Caki2 (cell line): ENCODE measurements around the gene RAP1A. TPM values are rescaled to one million over a fixed set of nuclear protein-coding genes. Genes with fewer than 3 reads are reported as not detected.
A peak's percentile ranks its signal among the peaks of the same experiment; 100 is the strongest.

Source experiments
- DNase-seq: peaks from one replicate; pipeline ENCODE4 v3.0.0-alpha.2; 2015; ENCODE audit warnings: low read depth
- in situ Hi-C: cut with HindIII; loops from 2 replicates; pipeline ENCODE4 v1.10.0; 2016; ENCODE audit warnings: low sequenced_read_pairs, low pct_unique_long_range_greater_than_20kb, mixed read lengths
- total RNA-seq: library from RNA; depleted of rRNA; stranded (reverse); fragments of >200 nt; shearing (Covaris generic); gene quantifications from 2 replicates; pipeline ENCODE4 v1.2.3, GENCODE V29; 2014; ENCODE audit warnings: low replicate concordance; rRNA removed

Gene RAP1A
- 12.1 and 15.3 TPM in 2 replicates for total RNA-seq

- peak; percentile 77 for DNase-seq
- in situ Hi-C loops = no loop called here
These were observed at the start of gene RAP1A for GRCh38 chr1:111619635-111620440. RAP1A (plus strand) TSS chr1:111619789; CDS start chr1:111691361, 71,572 bp downstream.

- in situ Hi-C loops = no loop called here
These were observed 49.7 kb upstream of the RAP1A start for GRCh38 chr1:111569913-111570312.

GRCh38 chr1:111570781-111571181 is 48.8 kb upstream of the RAP1A start:
- DNase-seq = no peak
- in situ Hi-C loops = no loop called here

More at GRCh38 chr1:111569913-111570312, 49.7 kb upstream of the RAP1A start:
- no peak for DNase-seq

- in situ Hi-C loops = no loop called here
- no peak for DNase-seq
These were observed 48.4 kb upstream of the RAP1A start for GRCh38 chr1:111571239-111571638.

GRCh38 chr1:111571987-111572386 is 47.6 kb upstream of the RAP1A start:
- no peak for DNase-seq
- in situ Hi-C loops = no loop called here

GRCh38 chr1:111576547-111576946 is 43.0 kb upstream of the RAP1A start:
- DNase-seq = no peak
- in situ Hi-C loops = no loop called here

GRCh38 chr1:111577814-111578213 is 41.8 kb upstream of the RAP1A start:
- DNase-seq = no peak
- in situ Hi-C loops = no loop called here

- DNase-seq = no peak
- in situ Hi-C loops = no loop called here
These were observed 38.4 kb upstream of the RAP1A start for GRCh38 chr1:111581166-111581565.

- DNase-seq = no peak
- in situ Hi-C loops = no loop called here
These were observed 37.6 kb upstream of the RAP1A start for GRCh38 chr1:111582016-111582415.

- in situ Hi-C loops = no loop called here
- DNase-seq = no peak
These were observed 36.7 kb upstream of the RAP1A start for GRCh38 chr1:111582644-111583618.

GRCh38 chr1:111585447-111586086 is 34.0 kb upstream of the RAP1A start:
- in situ Hi-C loops = no loop called here
- no peak for DNase-seq

GRCh38 chr1:111586112-111586511 is 33.5 kb upstream of the RAP1A start:
- in situ Hi-C loops = no loop called here
- no peak for DNase-seq

- in situ Hi-C loops = no loop called here
- no peak for DNase-seq
These were observed 31.9 kb upstream of the RAP1A start for GRCh38 chr1:111587509-111588174.

- DNase-seq = no peak
- in situ Hi-C loops = no loop called here
These were observed 27.7 kb upstream of the RAP1A start for GRCh38 chr1:111591937-111592336.

GRCh38 chr1:111592389-111593361 is 26.9 kb upstream of the RAP1A start:
- in situ Hi-C loops = no loop called here

GRCh38 chr1:111593403-111594305 is 25.9 kb upstream of the RAP1A start:
- DNase-seq = no peak

More at GRCh38 chr1:111592389-111593361, 26.9 kb upstream of the RAP1A start:
- peak; percentile 80 for DNase-seq

More at GRCh38 chr1:111593403-111594305, 25.9 kb upstream of the RAP1A start:
- in situ Hi-C loops = no loop called here
